Neural progenitor cell (in vitro differentiated cells): ENCODE measurements around the gene CHST13.

ENCODE experiments used
- CTCF ChIP-seq: fragments of 200-600 bp; sonication (generic); IDR thresholded peaks from 2 replicates; pipeline ENCODE4 v1.5.1; 2017; ENCODE audit warnings: antibody characterized with exemption, mild to moderate bottlenecking
- EZH2 ChIP-seq: fragments of 200-600 bp; sonication (generic); IDR thresholded peaks from 2 replicates; pipeline ENCODE4 v1.6.1; 2017; ENCODE audit warnings: antibody characterized with exemption, mild to moderate bottlenecking, moderate library complexity
- EZH2phosphoT487 ChIP-seq: fragments of 200-600 bp; sonication (generic); IDR thresholded peaks from 2 replicates; pipeline ENCODE4 v1.6.1; 2017; ENCODE audit warnings: antibody characterized with exemption

- TF ChIP-seq CTCF (peak; percentile 35), EZH2phosphoT487 (no peak), EZH2 (no peak)
These were observed 36.7 kb upstream of the CHST13 start for GRCh38 chr3:126487151-126487771.
